Tibial nerve (tissue), 4 donors: ENCODE measurements around the gene GJA9.

Experiments used
- EP300 ChIP-seq, 2 donors: sonication (generic); formaldehyde crosslinking; IDR thresholded peaks; one replicate each; pipeline ENCODE4 v1.6.1; 2017; ENCODE audit warnings: antibody characterized with exemption in 2 of 2, mild to moderate bottlenecking in 1 of 2
- TF ChIP-seq, protein P1 (sequence below), 5 experiments: fragments of 200-600 bp in 3 of 5; fragments of 450-650 bp in 2 of 5; sonication (generic) in 3 of 5; IDR thresholded peaks; one replicate each; pipeline ENCODE4 v1.5.1; 2016 to 2019; ENCODE audit warnings: antibody characterized with exemption in 5 of 5, mild to moderate bottlenecking in 3 of 5, moderate library complexity in 2 of 5

DNA sequence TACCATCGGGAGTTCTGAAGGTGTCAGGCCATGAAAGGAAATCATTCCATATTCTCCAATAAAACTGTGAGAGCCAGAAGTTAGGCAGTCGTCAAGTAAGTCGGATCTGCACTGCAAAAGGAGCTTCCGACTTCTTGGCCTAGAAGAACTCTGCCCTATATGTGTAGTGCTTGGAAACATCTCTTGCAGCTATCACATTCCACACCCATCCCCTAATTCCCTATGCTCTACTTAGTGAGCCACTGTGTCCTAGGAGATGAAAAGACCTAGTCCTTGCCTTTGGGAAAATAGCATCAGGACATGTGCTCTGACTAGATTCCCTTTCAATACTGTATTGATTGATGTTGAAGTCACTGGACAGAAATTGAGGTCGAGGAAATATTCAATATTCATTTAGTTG, 8.2 kb upstream of the GJA9 start:
- TF ChIP-seq, protein P1, sequence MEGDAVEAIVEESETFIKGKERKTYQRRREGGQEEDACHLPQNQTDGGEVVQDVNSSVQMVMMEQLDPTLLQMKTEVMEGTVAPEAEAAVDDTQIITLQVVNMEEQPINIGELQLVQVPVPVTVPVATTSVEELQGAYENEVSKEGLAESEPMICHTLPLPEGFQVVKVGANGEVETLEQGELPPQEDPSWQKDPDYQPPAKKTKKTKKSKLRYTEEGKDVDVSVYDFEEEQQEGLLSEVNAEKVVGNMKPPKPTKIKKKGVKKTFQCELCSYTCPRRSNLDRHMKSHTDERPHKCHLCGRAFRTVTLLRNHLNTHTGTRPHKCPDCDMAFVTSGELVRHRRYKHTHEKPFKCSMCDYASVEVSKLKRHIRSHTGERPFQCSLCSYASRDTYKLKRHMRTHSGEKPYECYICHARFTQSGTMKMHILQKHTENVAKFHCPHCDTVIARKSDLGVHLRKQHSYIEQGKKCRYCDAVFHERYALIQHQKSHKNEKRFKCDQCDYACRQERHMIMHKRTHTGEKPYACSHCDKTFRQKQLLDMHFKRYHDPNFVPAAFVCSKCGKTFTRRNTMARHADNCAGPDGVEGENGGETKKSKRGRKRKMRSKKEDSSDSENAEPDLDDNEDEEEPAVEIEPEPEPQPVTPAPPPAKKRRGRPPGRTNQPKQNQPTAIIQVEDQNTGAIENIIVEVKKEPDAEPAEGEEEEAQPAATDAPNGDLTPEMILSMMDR (IDR thresholded peaks at IDR 0.05) = no peak
- no peak for TF ChIP-seq EP300 (IDR thresholded peaks at IDR 0.05)
